Dedifferentiated amniotic fluid mesenchymal stem cell (primary cell): ENCODE data around the gene GRAPL.
"Not testable (repeated sequence)": the region's sequence is repeated elsewhere in the genome, so short reads cannot be mapped to it uniquely, and the experiment has no call there.

Experiments used
- DNase-seq: peaks from one replicate; pipeline ENCODE4 v3.0.0-alpha.2; 2016; ENCODE audit errors: extremely low spot score

The GRAPL gene

DNA sequence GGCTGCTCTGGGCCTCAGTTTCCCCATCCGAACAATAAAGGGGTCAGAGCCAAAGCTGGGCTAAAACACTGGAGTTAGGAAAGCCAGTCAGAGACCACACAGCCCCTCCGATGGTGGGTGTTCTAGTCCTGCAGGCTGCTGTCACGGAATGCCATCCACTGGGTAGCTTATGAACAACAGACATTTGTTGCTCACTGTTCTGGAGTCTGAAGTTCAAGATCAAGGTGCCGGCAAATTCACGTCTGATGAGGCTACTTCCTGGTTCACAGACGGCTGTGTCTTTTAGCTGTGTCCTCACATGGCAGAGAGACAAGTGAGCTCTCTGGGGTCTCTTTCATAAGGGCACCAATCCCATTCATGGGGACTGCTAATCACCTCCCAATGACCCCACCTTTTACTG, 9.2 kb downstream of the GRAPL start:
- not testable (repeated sequence) for DNase-seq

DNA sequence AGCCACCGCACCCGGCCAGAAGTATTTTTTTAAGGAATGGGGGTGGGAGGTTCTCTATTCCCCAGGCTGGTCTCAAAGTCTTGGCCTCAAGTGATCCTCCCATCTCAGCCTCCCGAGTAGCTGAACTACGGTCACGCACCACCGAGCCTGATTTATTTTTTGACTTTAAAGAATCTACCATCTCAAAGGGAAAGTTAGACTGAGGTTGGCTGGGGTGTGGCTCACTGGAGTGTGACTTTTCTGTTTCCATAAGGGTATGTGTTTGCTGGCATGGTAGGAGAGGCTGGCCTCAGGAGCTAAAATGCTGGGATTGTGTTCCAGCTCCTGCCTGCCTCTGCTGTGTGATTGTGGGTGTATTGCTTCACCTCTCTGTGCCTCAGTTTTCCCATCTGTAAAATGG, 10.6 kb downstream of the GRAPL start:
- DNase-seq = not testable (repeated sequence)

DNA sequence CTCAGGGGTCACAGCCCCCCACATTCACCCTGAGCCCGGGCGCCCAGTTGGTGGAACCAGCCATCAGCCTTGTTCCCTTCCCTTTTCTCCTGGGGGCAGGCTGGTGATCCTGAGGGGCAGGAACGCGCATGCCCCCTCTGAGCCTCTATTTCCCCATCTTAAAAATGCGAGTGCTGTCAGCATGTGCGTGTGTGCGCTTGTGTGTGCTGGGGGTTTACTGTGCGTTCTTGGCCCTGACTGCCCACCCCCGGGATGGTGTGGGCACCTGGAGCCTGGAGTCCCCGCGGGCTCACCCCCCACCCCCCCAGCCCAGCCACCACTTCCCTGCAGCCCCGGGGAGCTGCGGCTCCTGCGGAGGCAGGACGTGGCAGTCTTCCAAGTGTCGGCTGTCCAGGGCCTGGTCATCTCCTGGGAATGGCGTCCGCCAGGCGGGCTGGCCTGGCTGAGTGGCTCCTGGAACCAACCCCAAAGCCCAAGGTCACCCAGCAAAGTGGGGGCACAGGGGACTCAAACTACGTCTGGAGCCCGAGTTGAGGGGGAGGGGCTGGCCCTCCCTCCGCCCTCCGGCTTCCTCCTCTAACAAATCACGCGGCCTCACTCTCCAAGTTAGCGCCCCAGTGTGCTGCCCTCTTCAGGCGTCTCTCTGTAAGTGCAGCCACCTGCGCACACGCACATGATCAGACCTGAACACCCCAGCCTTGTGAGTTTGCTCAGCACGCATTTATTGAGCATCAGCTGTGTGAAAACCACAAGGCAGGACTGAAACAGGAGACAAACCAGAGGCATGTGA, 14.2 kb downstream of the GRAPL start:
- not testable (repeated sequence) for DNase-seq

DNA sequence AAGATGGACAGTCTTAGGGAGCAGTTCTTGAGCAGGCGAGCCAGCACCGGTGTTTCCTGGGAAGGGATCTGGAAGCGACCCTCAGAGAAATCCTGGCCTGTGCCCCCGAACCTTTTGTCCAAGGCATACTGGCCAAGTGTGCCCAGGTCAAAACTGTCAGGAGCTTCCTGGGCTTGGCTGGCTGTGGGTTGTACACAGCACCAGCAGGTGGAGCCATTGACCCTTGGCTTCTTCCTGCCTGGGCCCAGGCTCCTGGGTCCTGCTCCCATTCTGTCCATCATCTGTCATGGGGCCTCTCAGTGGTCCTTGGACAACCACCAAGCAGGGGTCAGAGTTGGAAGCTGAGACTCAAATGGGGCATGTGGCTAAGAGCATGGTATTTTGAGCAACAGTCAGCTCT, 15.0 kb downstream of the GRAPL start:
- DNase-seq = not testable (repeated sequence)

DNA sequence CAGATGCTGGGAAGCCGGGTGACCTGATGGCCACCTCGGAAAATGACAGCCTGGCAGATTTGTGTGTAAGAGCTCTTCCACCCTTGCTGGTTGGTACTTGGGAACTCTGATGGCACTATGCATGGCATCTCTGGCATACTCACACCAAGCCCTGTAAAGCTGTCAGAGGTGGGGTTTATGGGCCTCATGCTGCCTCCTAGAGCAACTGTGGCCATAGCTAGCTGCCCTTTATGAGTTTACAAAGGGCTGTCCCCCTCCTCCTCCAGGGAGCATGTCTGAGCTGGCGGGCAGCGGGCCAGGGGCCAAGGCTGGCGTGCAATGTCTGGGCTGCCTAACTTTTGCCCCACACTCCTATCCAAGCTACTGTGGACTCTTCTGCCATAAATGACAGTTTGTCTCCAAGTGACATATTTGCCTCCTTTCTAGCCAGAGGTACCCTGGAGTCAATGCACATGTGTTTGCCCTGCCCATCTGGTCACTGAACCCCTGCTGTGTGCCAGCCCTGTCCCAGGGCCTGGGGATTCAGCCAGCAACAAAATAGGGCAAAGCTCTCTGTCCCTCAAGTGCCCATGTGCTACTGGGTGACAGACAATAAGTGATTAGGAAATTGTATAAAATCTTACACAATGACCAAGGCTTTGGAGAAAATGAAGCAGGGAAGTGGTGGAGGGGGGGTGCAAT, 15.8 kb downstream of the GRAPL start:
- DNase-seq = not testable (repeated sequence)

DNA sequence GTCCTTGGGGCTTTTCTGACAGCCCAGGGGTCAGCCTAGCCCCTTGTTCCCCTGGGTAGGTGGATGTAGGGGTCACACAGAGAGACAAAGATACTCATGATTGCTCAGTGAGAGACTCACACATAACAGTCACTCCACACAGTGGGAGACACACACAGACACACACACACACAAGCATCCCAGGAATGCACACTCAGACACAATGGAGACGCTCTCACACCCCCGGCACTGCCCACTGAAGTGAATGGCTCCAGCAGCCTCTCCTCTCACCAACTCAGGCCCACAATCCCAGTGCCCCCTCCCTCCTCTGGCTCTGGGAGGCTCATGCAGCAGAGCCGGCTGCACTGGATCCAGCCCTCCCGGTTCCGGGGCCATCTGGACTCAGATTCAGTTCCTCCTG, 17.0 kb downstream of the GRAPL start:
- DNase-seq = not testable (repeated sequence)

DNA sequence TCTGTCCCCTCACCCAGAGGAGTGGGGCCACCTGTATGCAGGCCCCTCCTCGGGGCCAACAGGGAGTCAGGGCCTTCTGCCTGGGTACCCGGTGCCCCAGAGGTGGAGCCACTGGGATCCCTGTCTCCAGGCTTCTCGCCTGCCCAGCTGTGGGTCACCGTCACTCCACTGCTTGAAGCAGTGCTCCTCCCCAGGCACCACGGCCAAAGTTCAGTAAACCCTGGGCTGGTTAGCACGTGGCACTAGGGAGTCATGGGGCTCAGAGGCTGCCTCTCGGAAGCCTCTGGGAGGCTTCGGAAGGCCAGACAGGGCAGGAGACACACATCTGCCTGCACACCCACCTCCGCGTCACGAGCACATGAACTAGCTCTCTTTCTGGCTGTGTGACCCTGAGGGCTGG, 18.1 kb downstream of the GRAPL start:
- not testable (repeated sequence) for DNase-seq

DNA sequence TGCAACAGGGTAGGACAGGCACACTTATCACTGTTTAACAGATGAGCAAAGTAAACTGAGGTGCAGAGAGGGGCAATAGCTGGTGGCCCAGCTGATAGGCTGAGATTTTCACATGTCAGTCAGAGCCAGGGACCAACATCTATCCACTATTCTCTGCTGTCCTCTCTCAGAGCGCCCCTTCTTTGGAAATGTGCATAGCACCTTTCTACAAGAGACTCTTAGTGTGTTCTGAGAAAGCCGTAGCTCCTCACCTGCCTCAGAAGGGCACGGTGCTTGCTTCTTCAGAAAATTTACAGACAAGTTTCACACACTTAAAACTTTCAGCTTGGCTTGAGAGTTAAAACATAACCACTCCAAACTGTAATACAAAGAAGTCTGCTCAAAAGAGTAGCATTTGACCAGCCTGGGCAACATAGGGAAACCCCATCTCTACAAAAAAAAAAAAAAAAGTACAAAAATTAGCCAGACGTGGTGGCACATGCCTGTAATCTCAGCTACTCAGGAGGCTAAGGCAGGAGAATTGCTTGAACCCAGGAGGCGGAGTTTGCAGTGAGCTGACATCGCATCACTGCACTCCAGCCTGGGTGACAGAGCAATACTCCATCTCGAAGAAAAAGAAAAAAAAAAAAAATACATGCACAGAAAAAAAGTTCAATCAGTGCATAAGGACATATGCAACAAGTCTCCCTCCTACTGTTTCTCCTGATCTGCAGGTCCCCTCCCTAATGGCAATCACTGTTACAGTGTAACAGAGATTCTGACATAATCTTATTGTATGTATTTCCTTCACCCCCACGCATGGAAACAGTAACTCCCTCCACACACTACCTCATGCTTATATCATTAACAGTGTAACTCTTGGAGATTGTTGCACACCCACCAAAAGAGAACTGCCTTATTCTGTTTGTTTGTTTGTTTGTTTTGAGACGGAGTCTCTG, 23.6 kb downstream of the GRAPL start:
- DNase-seq = not testable (repeated sequence)

DNA sequence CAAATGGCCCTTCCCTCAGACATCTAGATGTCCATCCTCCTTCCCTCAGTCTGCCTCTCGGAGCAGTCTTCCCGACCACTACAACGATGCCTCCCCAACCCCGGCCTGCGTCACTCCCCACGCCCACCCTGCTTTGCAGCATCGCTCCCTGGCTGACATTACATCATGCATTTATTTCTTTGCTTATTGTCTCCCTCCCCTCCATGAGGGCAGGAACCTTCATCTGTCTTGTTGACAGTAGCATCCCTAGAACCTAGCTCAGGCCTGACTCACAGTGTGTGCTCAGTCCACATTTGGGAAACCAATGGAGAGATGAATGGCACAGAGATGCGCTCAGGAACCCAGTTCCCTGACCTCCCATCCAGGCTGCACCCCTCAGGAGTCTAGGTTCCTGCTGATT, 30.2 kb downstream of the GRAPL start:
- DNase-seq = not testable (repeated sequence)

DNA sequence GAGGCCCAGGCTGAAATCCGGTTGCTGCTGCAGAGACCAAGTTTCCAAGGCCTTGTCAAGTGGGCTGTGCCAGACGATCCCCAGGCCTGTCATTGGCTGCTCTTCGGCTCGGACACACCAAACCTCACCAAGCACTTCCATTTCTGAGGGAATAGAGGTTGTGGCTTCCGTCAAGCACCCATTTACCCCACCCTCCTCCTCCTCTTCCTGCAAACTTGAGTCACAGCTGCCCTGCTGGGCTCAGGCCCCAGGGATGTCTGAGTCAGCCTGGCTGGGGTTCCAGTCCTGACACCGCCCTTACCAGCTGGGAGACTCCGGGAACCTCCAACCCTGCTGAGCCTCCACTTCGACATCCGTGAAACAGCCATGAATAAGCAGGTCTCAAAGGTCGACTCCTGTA, 31.1 kb downstream of the GRAPL start:
- DNase-seq = not testable (repeated sequence)

DNA sequence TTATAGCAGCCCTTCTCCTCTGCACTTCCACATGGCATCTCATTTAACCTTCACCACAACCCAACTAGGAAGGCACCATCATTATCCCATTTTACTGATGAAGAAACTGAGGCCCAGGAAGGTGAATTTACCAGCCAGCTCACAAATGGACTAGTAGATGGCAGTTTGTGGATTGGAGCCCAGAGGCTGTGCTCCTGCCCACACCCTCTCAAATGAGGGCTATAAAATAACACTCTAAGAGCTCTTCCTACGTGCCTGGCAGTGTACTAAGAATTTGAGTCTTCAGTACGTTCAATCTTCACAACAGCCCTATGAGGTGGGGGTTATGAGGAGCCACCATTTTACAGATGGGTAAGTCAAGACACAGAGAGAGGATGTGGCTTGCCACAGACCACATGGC, 31.5 kb downstream of the GRAPL start:
- DNase-seq = not testable (repeated sequence)

DNA sequence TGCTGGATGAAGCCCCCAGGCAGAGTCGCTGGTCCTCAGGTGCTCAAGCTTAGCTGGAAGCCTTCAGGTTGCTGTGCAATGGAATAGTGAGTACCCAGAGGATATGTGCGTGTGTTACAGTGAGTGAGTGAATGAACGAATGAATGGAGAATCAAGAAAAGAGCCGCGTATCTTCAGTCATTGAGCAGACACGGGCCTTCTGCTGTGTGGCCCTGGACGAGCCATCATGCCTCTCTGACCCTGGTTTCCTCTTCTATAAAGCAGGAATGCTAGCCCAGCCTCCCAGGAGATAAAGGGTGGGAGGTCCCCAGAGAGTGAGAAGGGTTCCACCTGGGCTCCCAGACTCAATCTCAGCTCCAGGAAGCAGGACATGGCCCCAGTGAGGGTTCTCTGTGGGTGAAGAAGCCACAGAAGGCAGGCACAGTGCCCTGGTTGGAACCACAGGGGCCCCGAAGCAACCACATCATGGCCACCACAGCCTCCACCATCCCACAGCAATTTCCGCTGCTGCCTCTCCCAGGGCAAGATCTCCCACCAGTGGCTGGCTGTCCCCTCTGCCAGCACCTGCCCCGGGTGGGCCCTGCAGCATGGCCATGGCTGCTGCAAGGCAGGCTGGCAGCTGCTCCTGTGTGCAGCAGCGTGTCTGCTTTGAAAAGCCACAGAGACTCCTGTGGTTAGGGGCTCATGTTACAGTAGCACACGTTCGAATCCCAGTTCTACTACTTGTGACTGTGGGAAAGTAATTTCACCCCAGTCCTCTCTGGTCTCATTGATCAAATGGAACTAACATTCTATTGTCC, 34.1 kb downstream of the GRAPL start:
- DNase-seq = not testable (repeated sequence)

DNA sequence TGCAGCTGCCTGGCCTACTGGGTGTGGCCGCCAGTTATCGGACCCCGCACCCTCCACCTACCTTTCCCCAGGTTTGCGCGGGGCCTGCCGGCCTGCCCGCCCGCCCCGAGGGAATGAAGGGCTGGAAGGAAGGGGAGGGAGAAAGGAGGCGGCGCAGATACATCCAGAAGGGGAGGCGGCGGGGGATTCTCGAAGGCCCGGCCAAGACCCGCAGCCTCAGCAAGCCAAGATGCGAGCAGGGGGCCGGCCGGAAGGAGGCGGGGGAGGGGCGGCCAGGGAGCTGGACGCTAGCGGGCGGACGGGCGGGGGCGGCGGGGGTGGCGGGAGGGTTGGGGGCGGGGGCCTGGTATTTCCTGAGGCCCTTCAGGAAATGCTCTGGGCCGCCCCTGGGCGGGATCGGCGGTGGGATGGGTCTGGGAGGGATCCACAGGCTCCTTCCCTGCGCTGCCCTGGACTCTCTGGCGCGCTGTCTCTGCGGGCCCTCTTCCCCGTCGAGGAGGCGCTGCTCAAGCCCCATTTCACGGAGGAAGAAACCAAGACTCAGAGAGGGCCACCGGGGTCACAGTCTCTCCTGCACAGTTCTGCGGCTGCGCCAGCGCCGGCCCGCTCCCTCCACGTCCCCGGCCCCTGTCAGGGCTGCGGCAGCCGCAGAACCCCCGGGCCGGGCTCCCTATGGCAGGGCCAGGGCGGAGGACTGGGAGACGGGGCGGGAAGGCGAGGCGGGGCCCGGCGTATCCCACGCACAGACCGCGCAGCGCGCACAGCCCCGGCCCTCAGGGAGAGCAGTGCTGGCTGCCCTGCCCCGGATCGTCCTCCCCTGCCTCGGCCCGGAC, 35.2 kb downstream of the GRAPL start:
- not testable (repeated sequence) for DNase-seq

DNA sequence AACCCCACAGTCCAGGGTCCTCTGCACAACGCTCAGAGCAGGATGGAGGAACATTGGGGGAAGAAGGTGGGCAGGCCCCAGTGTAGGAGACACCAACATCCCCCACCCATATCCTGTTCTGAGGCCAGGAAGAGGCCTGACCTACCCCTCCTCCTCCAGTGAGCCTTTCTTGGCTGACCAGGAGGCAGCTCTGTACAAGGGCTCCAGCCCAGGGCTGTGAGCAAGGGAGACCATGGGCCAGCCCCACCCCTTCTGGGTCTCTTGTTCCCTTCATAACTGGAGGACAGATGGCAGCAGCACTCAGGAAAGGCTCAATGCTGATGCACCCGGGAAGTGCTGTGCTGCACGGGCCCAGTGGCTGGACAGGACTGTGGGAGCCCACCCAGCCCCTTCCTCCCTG, 47.0 kb downstream of the GRAPL start:
- not testable (repeated sequence) for DNase-seq

DNA sequence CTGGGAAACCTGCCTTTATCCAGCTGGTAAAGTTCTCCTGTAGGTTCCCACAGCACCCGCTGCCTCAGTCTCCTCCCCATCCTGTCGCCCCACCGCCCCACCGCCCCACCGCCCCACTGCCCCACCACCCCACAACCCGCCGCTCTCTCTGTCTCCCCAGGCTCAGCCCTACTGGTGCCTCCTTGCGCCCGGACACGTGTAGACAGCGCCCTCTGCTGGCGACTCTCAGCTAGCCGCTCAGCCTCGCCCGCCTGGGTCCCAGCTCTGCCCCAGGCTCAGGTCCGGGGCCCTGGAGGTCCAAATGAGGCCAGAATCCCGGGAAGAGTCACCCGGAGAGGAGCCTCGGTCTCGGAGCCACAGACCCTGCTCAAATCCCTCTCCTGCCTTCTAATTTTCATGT, 48.0 kb downstream of the GRAPL start:
- not testable (repeated sequence) for DNase-seq

DNA sequence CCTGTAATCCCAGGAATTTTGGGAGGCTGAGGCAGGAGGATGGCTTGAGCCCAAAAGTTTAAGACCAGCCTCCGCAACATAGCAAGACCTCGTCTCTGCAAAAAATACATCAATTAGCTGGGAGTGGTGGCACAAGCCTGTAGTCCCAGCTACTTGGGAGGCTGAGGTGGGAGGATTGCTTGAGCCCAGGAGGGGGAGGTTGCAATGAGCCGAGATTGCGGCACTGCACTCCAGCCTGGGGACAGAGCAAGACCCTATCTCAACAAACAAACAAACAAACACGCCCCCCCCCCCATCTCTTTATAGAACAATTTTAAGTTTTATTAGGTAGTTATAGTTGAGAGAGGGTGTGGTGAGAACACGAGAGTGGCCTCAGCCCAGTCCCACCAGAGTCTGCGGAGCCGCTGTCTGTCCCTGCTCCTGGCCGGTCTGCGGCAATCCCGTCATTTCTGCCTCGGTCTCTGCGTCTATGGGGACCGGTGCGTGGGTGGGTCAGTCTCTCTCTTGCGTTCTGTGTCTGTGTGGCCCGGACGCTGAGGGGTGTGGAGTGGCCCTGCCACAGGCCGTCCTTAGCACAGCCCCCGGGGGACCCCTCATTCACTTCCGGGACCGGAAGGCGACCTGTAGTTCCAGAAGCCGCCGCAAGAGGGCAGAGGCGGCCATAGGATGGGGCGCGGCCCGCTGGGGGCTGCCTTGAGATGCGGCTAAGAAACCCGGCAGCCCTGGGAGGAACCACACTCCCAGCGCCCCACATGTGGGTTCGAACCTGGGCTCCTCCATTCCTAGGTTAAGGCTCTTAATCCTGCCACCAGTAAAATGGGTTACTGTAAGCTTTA, 53.9 kb downstream of the GRAPL start:
- not testable (repeated sequence) for DNase-seq

DNA sequence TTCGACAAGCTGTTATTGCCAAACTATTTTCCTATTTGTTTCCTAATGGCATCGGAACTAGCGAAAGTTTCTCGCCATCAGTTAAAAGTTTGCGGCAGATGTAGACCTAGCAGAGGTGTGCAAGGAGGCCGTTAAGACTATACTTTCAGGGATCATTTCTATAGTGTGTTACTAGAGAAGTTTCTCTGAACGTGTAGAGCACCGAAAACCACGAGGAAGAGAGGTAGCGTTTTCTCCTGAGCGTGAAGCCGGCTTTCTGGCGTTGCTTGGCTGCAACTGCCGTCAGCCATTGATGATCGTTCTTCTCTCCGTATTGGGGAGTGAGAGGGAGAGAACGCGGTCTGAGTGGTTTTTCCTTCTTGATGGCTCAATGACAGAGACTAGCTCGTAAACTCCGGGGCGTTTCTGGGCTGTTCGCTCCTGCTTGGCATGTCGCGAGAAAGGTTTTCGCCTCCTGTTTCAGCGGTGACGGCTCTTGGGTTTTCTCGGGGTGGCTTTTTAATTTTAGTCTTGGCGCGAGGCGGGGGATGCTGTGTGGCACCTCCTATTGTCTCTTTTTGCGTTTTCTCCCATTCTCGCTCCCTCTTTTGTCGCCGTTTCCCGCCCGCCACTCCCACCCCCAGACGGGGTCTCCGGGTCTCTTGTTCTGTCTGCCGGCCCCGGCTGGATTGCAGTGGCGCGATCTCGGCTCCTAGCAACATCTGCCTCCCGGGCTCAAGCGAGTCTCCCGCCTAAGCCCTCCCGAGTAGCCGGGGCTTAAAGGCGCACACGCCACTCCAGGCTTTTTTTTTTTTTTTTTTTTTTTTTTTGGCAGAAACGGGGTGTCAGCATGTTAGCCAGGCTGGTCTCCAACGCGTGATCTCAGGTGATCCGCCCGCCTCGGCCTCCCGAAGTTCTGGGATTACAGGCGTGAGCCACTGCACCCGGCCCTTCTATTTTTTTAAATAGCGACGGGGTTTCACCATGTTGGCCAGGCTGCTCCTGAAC, 60.8 kb downstream of the GRAPL start:
- not testable (repeated sequence) for DNase-seq
